Measurements from ENCODE around the gene IL23R. TPM values are rescaled to one million over a fixed set of nuclear protein-coding genes. Genes with fewer than 3 reads are reported as not detected.

IL23R gene
- total and polyA plus RNA-seq, 2 of the 13 experiments (the other 11 are each of a cell fraction or from before 2014, with no cell fraction given), result not detected

GRCh38 chr1:67148516-67149178 is 17.6 kb upstream of the IL23R start:
- no peaks in the 10 kb centered on the region; a peak in 1 of 5 replicates for H3K27me3 ChIP-seq (ENCODE audit: control insufficient read depth in 1 of 2, insufficient read depth in 2 of 2, low read length in 2 of 2)
- H3K4me2 ChIP-seq (ENCODE audit: low read depth, low read length), result peak overlapping the region; percentile 77
- no TSS peak for BruUV-seq (replicated peaks)
- no peak for FAIRE-seq
- TF ChIP-seq HHEX (CRISPR knock-in tag; IDR thresholded peaks at IDR 0.05), result no peak
- peak; percentile 65 for TF ChIP-seq NFYB (CRISPR knock-in tag; IDR thresholded peaks at IDR 0.05)
- TF ChIP-seq NFYC (CRISPR knock-in tag; IDR thresholded peaks at IDR 0.05), result peak; percentile 63
- no peak for TF ChIP-seq PLSCR1 (CRISPR knock-in tag; IDR thresholded peaks at IDR 0.05; ENCODE audit: borderline replicate concordance)
- TF ChIP-seq ZNF710 (CRISPR knock-in tag; IDR thresholded peaks at IDR 0.05; ENCODE audit: borderline replicate concordance), result no peak
- no peak for TF ChIP-seq ZNF121 (CRISPR knock-in tag; IDR thresholded peaks at IDR 0.05)
- no peak for TF ChIP-seq ZNF101 (CRISPR knock-in tag; IDR thresholded peaks at IDR 0.05; ENCODE audit: borderline replicate concordance, low read depth)
- TF ChIP-seq, protein P1, sequence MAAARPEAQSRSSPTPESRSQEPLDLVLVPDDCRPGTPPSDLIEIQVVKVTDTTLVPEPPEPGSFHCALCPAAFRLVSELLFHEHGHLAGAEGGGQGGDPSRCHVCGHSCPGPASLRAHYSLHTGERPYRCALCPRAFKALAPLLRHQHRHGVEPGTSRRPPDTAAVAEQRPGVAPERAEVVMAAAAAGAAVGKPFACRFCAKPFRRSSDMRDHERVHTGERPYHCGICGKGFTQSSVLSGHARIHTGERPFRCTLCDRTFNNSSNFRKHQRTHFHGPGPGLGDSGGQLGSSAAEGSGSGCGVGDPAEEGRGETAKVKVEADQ (CRISPR knock-in tag; IDR thresholded peaks at IDR 0.05; ENCODE audit: borderline replicate concordance), result no peak
- no peak for TF ChIP-seq ZNF724P (CRISPR knock-in tag; IDR thresholded peaks at IDR 0.05; ENCODE audit: borderline replicate concordance)
- TF ChIP-seq ZNF501 (CRISPR knock-in tag; IDR thresholded peaks at IDR 0.05), result 0 out of 2 replicates have a peak, but pooled peaks have one; percentile 19
- TF ChIP-seq USF2 (IDR thresholded peaks at IDR 0.05; ENCODE audit: low read depth, low read length), result peak; percentile 30; the same call in 1 of the 2 replicates
- TF ChIP-seq USF2 (CRISPR knock-in tag; IDR thresholded peaks at IDR 0.05; ENCODE audit: borderline replicate concordance), result peak; percentile 49; the same call in 1 of the 2 replicates
- no peak for TF ChIP-seq STAT6 (CRISPR knock-in tag; IDR thresholded peaks at IDR 0.05; ENCODE audit: borderline replicate concordance)
- no peaks in the 10 kb centered on the region for H3K9me3 ChIP-seq (ENCODE audit: low read length)
- peak overlapping the region in 2 of 3 experiments; percentile 1 to 34; a peak in 1 of 6 replicates for H3K4me3 ChIP-seq (replicated peaks in 1 of 3; ENCODE audit: insufficient read depth in 1 of 3, low read depth in 2 of 3, low read length in 3 of 3)
- H3K79me2 ChIP-seq (ENCODE audit: insufficient read depth, low read length), result no peaks in the 10 kb centered on the region
- CTCF ChIA-PET (ENCODE audit: low intra/inter-chr PET ratio, low total read pairs), result interaction anchor here (1.8 to 3.2 kb wide), 2 partner anchors 152 to 384 kb away, joined by 20 to 42 read pairs; no protein-coding TSS in a partner anchor
- peak overlapping the region; percentile 23; the same call in 1 of the 2 replicates for H3K9ac ChIP-seq (ENCODE audit: insufficient read depth, low read depth, low read length)
- intact Hi-C loops (cut with micrococcal nuclease; ENCODE audit: unreplicated experiment), result loop anchor here (1.0 to 10.0 kb wide), 3 partner anchors 96 to 214 kb away; no protein-coding TSS in a partner anchor
- peaks cover 10% of the 10 kb centered on the region for H3K4me1 ChIP-seq (ENCODE audit: insufficient read depth, low read length)
- no peaks in the 10 kb centered on the region for H3K36me3 ChIP-seq (replicated peaks in 1 of 2; ENCODE audit: control insufficient read depth in 1 of 2, insufficient read depth in 2 of 2, low read length in 2 of 2)
- DNase-seq (ENCODE audit: low spot score), result no peak
- in situ Hi-C loops (cut with HindIII; ENCODE audit: extremely low pct_ligation_motif_present, low pct_unique_long_range_greater_than_20kb), result loop anchor here (5.0 to 10.0 kb wide), 3 partner anchors 91 to 384 kb away; no protein-coding TSS in a partner anchor
- ATAC-seq, result peak; percentile 65
- no peak overlapping the region for H3K27ac ChIP-seq (ENCODE audit: extremely low read length, insufficient read depth, low read length)
- H2AFZ ChIP-seq (ENCODE audit: low read length), result peak overlapping the region; percentile 56
- POLR2A ChIA-PET, result interaction anchor here (0.9 kb wide), 1 partner anchor 152 kb away, joined by 4 read pairs; no protein-coding TSS in a partner anchor
- 17% methylated on average over 5 of the region's 6 CpGs for WGBS (ENCODE audit: low lambda C conversion rate)
- no peaks in the 10 kb centered on the region for H4K20me1 ChIP-seq (ENCODE audit: insufficient read depth, low read length)
